Heart left ventricle (tissue), 13 donors: ENCODE measurements around the gene GATA5.

ENCODE experiments used
- CTCF ChIP-seq, 12 donors: fragments of 200-600 bp; sonication (generic) in 4 of 12; IDR thresholded peaks; one replicate each; pipeline versions ENCODE4 v1.5.0 to v1.8.0; 2018 to 2022; ENCODE audit warnings: antibody characterized with exemption in 12 of 12, mild to moderate bottlenecking in 5 of 12
- POLR2A ChIP-seq, 2 donors: fragments of 450-650 bp; IDR thresholded peaks; one replicate each; pipeline ENCODE4 v1.6.1; 2017; ENCODE audit warnings: antibody characterized with exemption in 2 of 2, mild to moderate bottlenecking in 2 of 2, moderate library complexity in 2 of 2
- donor health status: ischemic (EF 13 %, LVEDD 7.1; RV severe dilation, severe dysfunction).
- donor health status: DM: no; HTN: yes; CAD: no.
- donor health status: DM: no; HTN: no; CAD: no.
- donor health status: ischemic (EF 25% LVEDD 6.9; RV normal size, moderate dysfunction).
- donor health status: ischemic (EF 25% LVEDD 5.7; RV mildly dilated, moderate dysfunction).
- donor health status: ischemic (EF 35%, LVEDD 5.7; RV mildly dilated, moderate dysfunction).
- donor health status: nonischemic (EF 11% LVEDD 7.7; RV severe dilation, severe dysfunction).
- donor health status: DM: yes; HTN: yes; CAD: no.
- donor health status: PGD.
- donor health status: ischemic (EF 29% LVEDD 5.4; RV normal size, mild dysfunction).
- donor health status: nonischemic (EF 23%, LVEDD 6.1; RV moderate dilation, normal function).

DNA sequence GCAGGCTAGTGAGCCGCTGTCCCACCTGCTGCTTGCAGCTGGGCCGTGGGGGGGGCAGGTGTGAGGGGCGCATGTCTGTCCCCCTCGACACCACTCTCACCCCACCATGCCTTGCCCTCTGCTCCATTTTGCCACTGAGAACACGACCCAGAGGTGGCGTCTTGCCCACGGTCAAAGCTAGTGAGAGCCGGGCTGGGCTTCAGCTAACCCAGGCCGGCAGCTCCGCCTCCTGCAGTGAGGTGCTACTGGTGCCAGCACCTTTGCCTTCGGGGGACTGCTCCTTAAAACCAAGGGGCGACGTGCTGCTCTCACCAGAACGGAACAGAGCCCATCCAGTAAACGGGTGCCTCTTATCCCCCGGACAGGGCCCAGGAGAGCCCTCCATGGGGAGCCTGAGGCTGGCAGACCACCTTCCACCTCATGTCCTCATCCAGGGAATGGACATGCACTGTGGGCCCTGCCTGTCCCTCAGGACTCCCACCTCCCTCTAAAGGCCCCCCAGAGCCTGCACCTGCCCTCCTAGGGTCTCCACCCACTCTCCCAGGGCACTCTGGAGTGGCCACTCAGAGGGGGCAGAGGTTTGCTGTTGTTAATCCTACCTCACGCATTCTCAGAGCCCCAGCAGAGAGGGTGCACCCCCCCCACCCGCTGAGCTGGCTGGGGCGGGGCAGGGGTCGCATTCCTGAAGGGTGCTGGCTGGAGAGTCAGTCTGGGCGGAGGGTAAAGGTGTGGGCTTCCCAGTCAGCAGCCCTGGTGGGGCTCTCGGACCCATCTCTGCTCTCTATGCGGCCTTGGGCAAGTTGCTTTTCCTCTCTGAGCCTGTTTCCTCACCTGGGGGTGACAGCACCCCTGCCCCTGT is 51.3 kb downstream of the GATA5 start:
- TF ChIP-seq CTCF (IDR thresholded peaks at IDR 0.05) (no peak), POLR2A (IDR thresholded peaks at IDR 0.05) (no peak)
